Endothelial cell of umbilical vein (primary cell): Measurements from ENCODE around the gene VPREB1. TPM values are rescaled to one million over a fixed set of nuclear protein-coding genes. Genes with fewer than 3 reads are reported as not detected.
"Not testable (repeated sequence)": the region's sequence is repeated elsewhere in the genome, so short reads cannot be mapped to it uniquely, and the experiment has no call there.

Experiments
- BruUV-seq: library from RNA; stranded (reverse); fragments of 400-500 nt; replicated peaks from 2 replicates; lab custom pipeline; 2021; lab: Mats Ljungman, UMichigan
- CTCF ChIA-PET: fragments of 300-600, 350-600 bp; sonication (Branson Sonifier 250); formaldehyde crosslinking; loops from one replicate; lab custom pipeline; 2021; ENCODE audit warnings: antibody characterized with exemption, inconsistent platforms; lab: Charles Lee
- POLR2A ChIA-PET: fragments of 300-600, 350-600 bp; sonication (Branson Sonifier 250); formaldehyde crosslinking; loops from one replicate; lab custom pipeline; 2021; ENCODE audit warnings: antibody characterized with exemption, inconsistent platforms; lab: Charles Lee
- DNase-seq: peaks from one replicate; pipeline ENCODE4 v3.0.0-alpha.2; 2011; ENCODE audit warnings: low read depth, low spot score
- FAIRE-seq: peaks from 2 replicates; lab custom pipeline; 2011; peaks lifted over from hg19 to GRCh38; lab: Jason Lieb, UNC
- H2AFZ ChIP-seq: 2 replicates; pipeline ENCODE4 v1.6.0; 2012; ENCODE audit warnings: low read depth, low read length, control low read depth, inconsistent platforms
- H3K27ac ChIP-seq: 2 replicates; pipeline ENCODE4 v1.5.1; 2011; ENCODE audit warnings: low read depth, mild to moderate bottlenecking, control low read depth, low read length, moderate library complexity; ENCODE audit not compliant: insufficient read depth
- H3K27me3 ChIP-seq, 2 experiments: 2 replicates each; pipeline versions ENCODE4 v1.6.0 to v1.6.1; 2011; ENCODE audit warnings: low read length in 2 of 2, mixed read lengths in 1 of 2; ENCODE audit not compliant: control insufficient read depth in 2 of 2, insufficient read depth in 2 of 2
- H3K36me3 ChIP-seq, 2 experiments: 2 replicates in 1 of 2; 3 replicates in 1 of 2; pipeline ENCODE4 v1.5.1; 2011; ENCODE audit warnings: low read length in 2 of 2, mild to moderate bottlenecking in 1 of 2, moderate library complexity in 1 of 2; ENCODE audit not compliant: control insufficient read depth in 2 of 2, insufficient read depth in 2 of 2; ENCODE audit errors: extremely low read depth in 1 of 2
- H3K4me1 ChIP-seq: 3 replicates; pipeline ENCODE4 v1.5.1; 2011; ENCODE audit warnings: mild to moderate bottlenecking, low read length; ENCODE audit not compliant: control insufficient read depth, insufficient read depth; ENCODE audit errors: extremely low read depth
- H3K4me2 ChIP-seq: 2 replicates; pipeline ENCODE4 v1.6.1; 2011; ENCODE audit warnings: low read length, control low read depth, mixed read lengths; ENCODE audit not compliant: insufficient read depth
- H3K4me3 ChIP-seq, 3 experiments: fragments of 200-600 bp in 1 of 3; sonication (generic), shearing (Covaris generic) in 1 of 3; replicated peaks in 1 of 3; 2 replicates each; pipeline ENCODE4 v1.5.1; 2011 to 2016; ENCODE audit warnings: control low read depth in 3 of 3, low read length in 3 of 3, mild to moderate bottlenecking in 2 of 3, inconsistent platforms in 1 of 3, low read depth in 1 of 3, moderate library complexity in 1 of 3; ENCODE audit not compliant: insufficient read depth in 1 of 3
- H3K79me2 ChIP-seq: 2 replicates; pipeline ENCODE4 v1.6.0; 2012; ENCODE audit warnings: low read length, inconsistent platforms; ENCODE audit not compliant: control insufficient read depth, insufficient read depth
- H3K9ac ChIP-seq: replicated peaks from 2 replicates; pipeline ENCODE3; 2011; ENCODE audit warnings: low read length, control low read depth; ENCODE audit not compliant: insufficient read depth; ENCODE audit errors: extremely low read depth
- H3K9me1 ChIP-seq: replicated peaks from 3 replicates; pipeline ENCODE4 v1.6.0; 2011; ENCODE audit warnings: mild to moderate bottlenecking, low read length; ENCODE audit not compliant: control insufficient read depth, insufficient read depth; ENCODE audit errors: extremely low read depth
- H3K9me3 ChIP-seq: replicated peaks from 2 replicates; pipeline ENCODE4 v1.5.1; 2012; ENCODE audit warnings: low read length, inconsistent platforms; ENCODE audit not compliant: control insufficient read depth, insufficient read depth
- H4K20me1 ChIP-seq: replicated peaks from 2 replicates; pipeline ENCODE3; 2011; ENCODE audit warnings: mild to moderate bottlenecking, low read length; ENCODE audit not compliant: control insufficient read depth, insufficient read depth; ENCODE audit errors: extremely low read depth
- CTCF ChIP-seq, 2 donors: IDR thresholded peaks; 1 replicate in 1 of 2; 2 replicates in 1 of 2; pipeline ENCODE4 v1.5.1; 2011; ENCODE audit warnings: low read length in 2 of 2, mild to moderate bottlenecking in 2 of 2, moderate library complexity in 2 of 2, control low read depth in 1 of 2, inconsistent platforms in 1 of 2, low read depth in 1 of 2; ENCODE audit not compliant: insufficient read depth in 1 of 2; ENCODE audit errors: extremely low read depth in 1 of 2
- EZH2 ChIP-seq: IDR thresholded peaks from 2 replicates; pipeline ENCODE4 v1.6.1; 2012; ENCODE audit warnings: borderline replicate concordance, low read depth, mild to moderate bottlenecking, moderate library complexity, low read length, inconsistent platforms; ENCODE audit not compliant: severe bottlenecking
- FOS ChIP-seq: IDR thresholded peaks from 2 replicates; pipeline ENCODE4 v1.6.1; 2011; ENCODE audit warnings: mild to moderate bottlenecking, low read length, moderate library complexity, borderline replicate concordance; ENCODE audit not compliant: insufficient read depth
- GATA2 ChIP-seq: IDR thresholded peaks from 2 replicates; pipeline ENCODE4 v1.7.0; 2011; ENCODE audit warnings: low read depth, mild to moderate bottlenecking, moderate library complexity, mixed read lengths, low read length; ENCODE audit not compliant: insufficient read length, insufficient read depth
- JUN ChIP-seq: IDR thresholded peaks from 2 replicates; pipeline ENCODE4 v1.6.1; 2011; ENCODE audit warnings: borderline replicate concordance, low read depth; ENCODE audit not compliant: insufficient read length, insufficient read depth
- MAX ChIP-seq: IDR thresholded peaks from 2 replicates; pipeline ENCODE4 v1.6.1; 2011; ENCODE audit not compliant: insufficient read depth, insufficient read length
- MYC ChIP-seq: IDR thresholded peaks from one replicate; pipeline ENCODE4 v1.6.1; 2011; ENCODE audit warnings: mild to moderate bottlenecking, low read depth, low read length
- POLR2A ChIP-seq: IDR thresholded peaks from 2 replicates; pipeline ENCODE4 v1.6.1; 2012; ENCODE audit warnings: low read depth, mild to moderate bottlenecking, control low read depth, low read length
- POLR2AphosphoS5 ChIP-seq: IDR thresholded peaks from 2 replicates; pipeline ENCODE4 v1.6.1; 2012; ENCODE audit warnings: low read depth, mild to moderate bottlenecking, control low read depth, low read length, moderate library complexity; ENCODE audit not compliant: insufficient read depth
- dilution Hi-C: fragments of 300-500 bp; cut with MboI; formaldehyde crosslinking; loops from one replicate; pipeline ENCODE4 v1.15.0; 2019; ENCODE audit warnings: low sequenced_read_pairs; ENCODE audit not compliant: extremely low pct_ligation_motif_present
- intact Hi-C: fragments of 100-400 bp; cut with micrococcal nuclease; formaldehyde crosslinking; loops from one replicate; pipeline ENCODE4 v1.10.0; 2022
- polyA plus RNA-seq, 4 experiments: library from polyadenylated mRNA; depleted of rRNA in 3 of 4; stranded (reverse) in 3 of 4; unstranded in 1 of 4; fragments of >200 nt; gene quantifications; 2 replicates each; pipeline versions ENCODE4 v1.2.1 to v1.2.3, GENCODE V29; 2011 to 2012; ENCODE audit warnings: missing spikeins in 1 of 4
- total RNA-seq: library from RNA; stranded (reverse); gene quantifications from 2 replicates; pipeline ENCODE4 v1.2.3, GENCODE V29; 2021

The VPREB1 gene
- total and polyA plus RNA-seq, 2 donors (not counting 3 experiments of a cell fraction or from before 2014, with no cell fraction given): not detected

GRCh38 chr22:22208652-22209051 lies 35.9 kb upstream of the VPREB1 start:
- no peak overlapping the region for H3K27ac ChIP-seq
- no peak overlapping the region for H3K9ac ChIP-seq
- no peaks in the 10 kb centered on the region for H3K9me1 ChIP-seq
- H3K4me1 ChIP-seq: peaks cover 11% of the 10 kb centered on the region
- FAIRE-seq (no peak), DNase-seq (no peak)
- CTCF ChIA-PET: interaction anchor here (1.4 to 3.4 kb wide), 6 partner anchors 8 to 214 kb away, joined by 3 to 15 read pairs (median 6); no protein-coding TSS in a partner anchor
- TF ChIP-seq POLR2A: no peak
- no peak for TF ChIP-seq FOS
- no peak for TF ChIP-seq GATA2
- TF ChIP-seq CTCF (IDR thresholded peaks at IDR 0.05; ENCODE audit: extremely low read depth in 1 of 2, insufficient read depth in 1 of 2, low read depth in 1 of 2, low read length in 2 of 2): no peak
- no peak for TF ChIP-seq MAX
- TF ChIP-seq MYC: no peak
- no peak for TF ChIP-seq EZH2
- TF ChIP-seq JUN: no peak
- TF ChIP-seq POLR2AphosphoS5: no peak
- no peak overlapping the region for H2AFZ ChIP-seq
- no peak overlapping the region for H3K4me2 ChIP-seq
- POLR2A ChIA-PET: no interaction called here
- BruUV-seq: no TSS peak
- no peaks in the 10 kb centered on the region for H4K20me1 ChIP-seq
- intact Hi-C loops: loop anchor here (1.0 to 5.0 kb wide), 3 partner anchors 27 to 255 kb away; no protein-coding TSS in a partner anchor
- no peaks in the 10 kb centered on the region for H3K36me3 ChIP-seq
- H3K27me3 ChIP-seq: peaks cover 6 to 26% of the 10 kb centered on the region in 2 experiments
- no peak overlapping the region for H3K4me3 ChIP-seq
- H3K9me3 ChIP-seq: no peaks in the 10 kb centered on the region
- H3K79me2 ChIP-seq: no peaks in the 10 kb centered on the region
- dilution Hi-C loops: no loop called here

- H3K79me2 ChIP-seq, H3K4me3 ChIP-seq, H3K27ac ChIP-seq, H3K36me3 ChIP-seq, dilution Hi-C loops, H4K20me1 ChIP-seq, H3K9me1 ChIP-seq, H3K9ac ChIP-seq, FAIRE-seq, H2AFZ ChIP-seq, POLR2A ChIA-PET, BruUV-seq, DNase-seq, H3K9me3 ChIP-seq, H3K4me2 ChIP-seq: not testable (repeated sequence)
- CTCF ChIA-PET: interaction anchor here (1.4 to 1.9 kb wide), 3 partner anchors 23 to 31 kb away, joined by 3 to 8 read pairs (median 4); no protein-coding TSS in a partner anchor
- H3K4me1 ChIP-seq: peaks cover 11% of the 10 kb centered on the region
- intact Hi-C loops: loop anchor here (5.0 kb wide), 1 partner anchor 213 kb away; no protein-coding TSS in a partner anchor
- H3K27me3 ChIP-seq: peaks cover 8 to 25% of the 10 kb centered on the region in 2 experiments
Measured at GRCh38 chr22:22209080-22209640, 35.4 kb upstream of the VPREB1 start.
